GM19025 (cell line): ENCODE data around the gene PLPP3.

Experiments
- ATAC-seq: cut with Tn5 transposase; IDR thresholded peaks from one replicate; pipeline ENCODE4 v1.9.1; 2021; ENCODE audit warnings: mild to moderate bottlenecking, low read depth, moderate library complexity; ENCODE audit not compliant: unreplicated experiment

PLPP3 gene

GRCh38 chr1:56577406-56578137 is 1.8 kb downstream of the PLPP3 start:
- ATAC-seq: no peak

GRCh38 chr1:56576880-56577405 is 2.4 kb downstream of the PLPP3 start:
- ATAC-seq: no peak

GRCh38 chr1:56575865-56576264 is 3.5 kb downstream of the PLPP3 start:
- no peak for ATAC-seq

GRCh38 chr1:56574794-56575193 is 4.6 kb downstream of the PLPP3 start:
- ATAC-seq: no peak

GRCh38 chr1:56573311-56573710 is 6.1 kb downstream of the PLPP3 start:
- ATAC-seq: no peak

- ATAC-seq: no peak
Measured at GRCh38 chr1:56572334-56573050, 6.9 kb downstream of the PLPP3 start.

GRCh38 chr1:56571448-56571847 is 7.9 kb downstream of the PLPP3 start:
- no peak for ATAC-seq

GRCh38 chr1:56570924-56571372 is 8.4 kb downstream of the PLPP3 start:
- ATAC-seq: no peak

GRCh38 chr1:56569661-56570060 is 9.7 kb downstream of the PLPP3 start:
- ATAC-seq: no peak

GRCh38 chr1:56566994-56567393 is 12.4 kb downstream of the PLPP3 start:
- no peak for ATAC-seq

- ATAC-seq: no peak
Measured at GRCh38 chr1:56566061-56566744, 13.2 kb downstream of the PLPP3 start.

GRCh38 chr1:56564615-56565014 is 14.7 kb downstream of the PLPP3 start:
- no peak for ATAC-seq

GRCh38 chr1:56563568-56563967 is 15.8 kb downstream of the PLPP3 start:
- ATAC-seq: no peak

- no peak for ATAC-seq
Measured at GRCh38 chr1:56562891-56563452, 16.4 kb downstream of the PLPP3 start.

GRCh38 chr1:56561227-56562019 is 17.9 kb downstream of the PLPP3 start:
- ATAC-seq: no peak

GRCh38 chr1:56557746-56558145 is 21.6 kb downstream of the PLPP3 start:
- ATAC-seq: no peak

GRCh38 chr1:56555448-56555847 is 23.9 kb downstream of the PLPP3 start:
- no peak for ATAC-seq

- no peak for ATAC-seq
Measured at GRCh38 chr1:56553046-56553445, 26.3 kb downstream of the PLPP3 start.

- no peak for ATAC-seq
Measured at GRCh38 chr1:56552349-56552748, 27.0 kb downstream of the PLPP3 start.

- no peak for ATAC-seq
Measured at GRCh38 chr1:56551691-56552090, 27.7 kb downstream of the PLPP3 start.
